Right lobe of liver (tissue), 6 donors: ENCODE data around the gene CLPTM1L. TPM values are rescaled to one million over a fixed set of nuclear protein-coding genes. Genes with fewer than 3 reads are reported as not detected.

ENCODE experiments used
- ATAC-seq, 4 donors: fragments of 200-7000 bp; cut with Tn5 transposase; one replicate each; pipeline ENCODE4 v1.9.1; 2020; ENCODE audit warnings: mild to moderate bottlenecking in 4 of 4, moderate library complexity in 4 of 4
- DNase-seq, 3 donors: peaks; one replicate each; pipeline ENCODE4 v3.0.0-alpha.2; 2020
- H3K27ac ChIP-seq, 3 donors: fragments of 200-600 bp; one replicate each; pipeline ENCODE4 v1.8.0; 2022
- H3K27me3 ChIP-seq, 2 donors: fragments of 200-600 bp; one replicate each; pipeline ENCODE4 v1.8.0; 2022
- H3K36me3 ChIP-seq, 4 donors: fragments of 200-600 bp; sonication (generic) in 1 of 4; one replicate each; pipeline versions ENCODE4 v1.5.1 to v1.8.0; 2017 to 2022; ENCODE audit warnings: control low read depth in 1 of 4
- H3K4me1 ChIP-seq, 4 donors: fragments of 200-600 bp; sonication (generic) in 1 of 4; one replicate each; pipeline versions ENCODE4 v1.5.1 to v1.8.0; 2017 to 2022; ENCODE audit warnings: control low read depth in 1 of 4
- H3K4me3 ChIP-seq, 3 donors: fragments of 200-600 bp; one replicate each; pipeline ENCODE4 v1.8.0; 2022
- H3K9me3 ChIP-seq, 4 donors: fragments of 200-600 bp; sonication (generic) in 1 of 4; one replicate each; pipeline versions ENCODE4 v1.5.1 to v1.8.0; 2017 to 2022; ENCODE audit warnings: control low read depth in 1 of 4
- POLR2A ChIP-seq: fragments of 450-650 bp; IDR thresholded peaks from one replicate; pipeline ENCODE4 v1.6.1; 2017; ENCODE audit warnings: antibody characterized with exemption, mild to moderate bottlenecking
- WGBS: methylation state at CpG from one replicate; pipeline ENCODE4 v1.1.6; 2018; ENCODE audit warnings: low coverage, low lambda C conversion rate; ENCODE audit not compliant: insufficient coverage; ENCODE audit errors: missing lambda C conversion rate; 5-methylcytosine and 5-hydroxymethylcytosine counted together
- intact Hi-C, 2 donors: fragments of 100-400 bp; cut with DNase I; formaldehyde crosslinking; loops; one replicate each; pipeline versions ENCODE4 v1.11.2 to v1.14.1; 2022
- total RNA-seq, 6 experiments: library from RNA; depleted of rRNA in 2 of 6; stranded (reverse); fragments of >200 nt in 2 of 6; fragmentation: NEBNext Ultra II Directional in 3 of 6; extraction: Animal tissue kit (Norgen Biotek cat#: 25700) in 3 of 6; gene quantifications; one replicate each; pipeline versions ENCODE4 v1.1.0 to v1.2.4, GENCODE V29; 2016 to 2023
- TF ChIP-seq, protein P1 (sequence below), 4 donors: fragments of 200-600 bp in 3 of 4; fragments of 450-650 bp in 1 of 4; IDR thresholded peaks; one replicate each; pipeline versions ENCODE4 v1.5.1 to v1.8.0; 2016 to 2022; ENCODE audit warnings: antibody characterized with exemption in 4 of 4, mild to moderate bottlenecking in 2 of 4
- donor health status: DM: no; HTN: yes; CAD: no.
- donor health status: DM: no; HTN: no; CAD: no.
- donor health status: DM: no; HTN: no; CAD: no.
- donor health status: DM: no; HTN: yes; CAD: no.
- donor health status: DM: no; HTN: yes; CAD: no.

CLPTM1L gene
- total RNA-seq, 6 experiments from 2014 or later: 63.8 to 155 (median 128) TPM

GRCh38 chr5:1325191-1325741 is 19.6 kb downstream of the CLPTM1L start:
- DNase-seq (no peak), ATAC-seq (peak in 2 of 4 donors; percentile 16 to 32)
- H3K27me3 ChIP-seq: no peaks in the 10 kb centered on the region
- H3K4me1 ChIP-seq: peaks cover 0 to 3% (median 0%) of the 10 kb centered on the region in 4 donors
- H3K4me3 ChIP-seq: no peak overlapping the region
- no CpG with 5 or more reads among the region's 17 CpGs for WGBS
- peaks cover 0 to 54% (median 33%) of the 10 kb centered on the region in 4 donors for H3K36me3 ChIP-seq
- intact Hi-C loops: no loop called here
- H3K9me3 ChIP-seq: no peaks in the 10 kb centered on the region
- no peak for TF ChIP-seq POLR2A
- TF ChIP-seq, protein P1, sequence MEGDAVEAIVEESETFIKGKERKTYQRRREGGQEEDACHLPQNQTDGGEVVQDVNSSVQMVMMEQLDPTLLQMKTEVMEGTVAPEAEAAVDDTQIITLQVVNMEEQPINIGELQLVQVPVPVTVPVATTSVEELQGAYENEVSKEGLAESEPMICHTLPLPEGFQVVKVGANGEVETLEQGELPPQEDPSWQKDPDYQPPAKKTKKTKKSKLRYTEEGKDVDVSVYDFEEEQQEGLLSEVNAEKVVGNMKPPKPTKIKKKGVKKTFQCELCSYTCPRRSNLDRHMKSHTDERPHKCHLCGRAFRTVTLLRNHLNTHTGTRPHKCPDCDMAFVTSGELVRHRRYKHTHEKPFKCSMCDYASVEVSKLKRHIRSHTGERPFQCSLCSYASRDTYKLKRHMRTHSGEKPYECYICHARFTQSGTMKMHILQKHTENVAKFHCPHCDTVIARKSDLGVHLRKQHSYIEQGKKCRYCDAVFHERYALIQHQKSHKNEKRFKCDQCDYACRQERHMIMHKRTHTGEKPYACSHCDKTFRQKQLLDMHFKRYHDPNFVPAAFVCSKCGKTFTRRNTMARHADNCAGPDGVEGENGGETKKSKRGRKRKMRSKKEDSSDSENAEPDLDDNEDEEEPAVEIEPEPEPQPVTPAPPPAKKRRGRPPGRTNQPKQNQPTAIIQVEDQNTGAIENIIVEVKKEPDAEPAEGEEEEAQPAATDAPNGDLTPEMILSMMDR (IDR thresholded peaks at IDR 0.05): no peak
- H3K27ac ChIP-seq: no peak overlapping the region

GRCh38 chr5:1324719-1325190 is 20.1 kb downstream of the CLPTM1L start:
- Histone ChIP-seq H3K4me1 (no peaks in the 10 kb centered on the region), H3K9me3 (no peaks in the 10 kb centered on the region), H3K27me3 (no peaks in the 10 kb centered on the region), H3K4me3 (no peak overlapping the region), H3K36me3 (peaks cover 0 to 55% (median 35%) of the 10 kb centered on the region in 4 donors), H3K27ac (no peak overlapping the region)
- ATAC-seq: peak; percentile 19 to 47 (median 22)
- WGBS: 0% methylated on average over 1 of the region's 17 CpGs
- no peak for DNase-seq
- intact Hi-C loops: no loop called here
- TF ChIP-seq, protein P1 (IDR thresholded peaks at IDR 0.05): no peak
- no peak for TF ChIP-seq POLR2A

DNA sequence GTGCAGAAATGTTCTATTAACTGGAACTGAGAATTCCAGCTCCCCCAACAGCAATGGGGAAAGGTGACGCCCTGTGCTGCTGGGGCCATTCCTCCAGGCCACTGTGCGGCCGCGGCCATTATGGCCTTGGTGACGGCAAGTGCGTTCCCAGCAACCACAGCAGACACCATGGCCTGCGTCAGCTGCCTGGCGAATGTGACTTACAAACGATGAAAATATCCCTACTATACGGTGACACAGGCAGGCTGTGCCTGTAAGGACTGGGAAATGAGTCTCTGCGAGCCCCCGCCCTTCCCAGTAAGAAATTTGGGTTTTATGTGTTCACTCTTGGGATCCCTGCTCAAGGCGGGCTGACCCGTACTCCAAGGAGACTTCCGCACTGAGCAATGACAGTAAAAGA is 20.6 kb downstream of the CLPTM1L start:
- H3K27me3 ChIP-seq: no peaks in the 10 kb centered on the region
- no CpG with 5 or more reads among the region's 15 CpGs for WGBS
- no peaks in the 10 kb centered on the region for H3K4me1 ChIP-seq
- ATAC-seq: no peak
- H3K4me3 ChIP-seq: no peak overlapping the region
- H3K27ac ChIP-seq: no peak overlapping the region
- TF ChIP-seq POLR2A: no peak
- TF ChIP-seq, protein P1 (IDR thresholded peaks at IDR 0.05): no peak
- no peak for DNase-seq
- H3K9me3 ChIP-seq: no peaks in the 10 kb centered on the region
- intact Hi-C loops: no loop called here
- peaks cover 0 to 59% (median 39%) of the 10 kb centered on the region in 4 donors for H3K36me3 ChIP-seq

- DNase-seq (no peak), ATAC-seq (peak in 1 of 4 donors; percentile 4)
- peaks cover 0 to 62% (median 40%) of the 10 kb centered on the region in 4 donors for H3K36me3 ChIP-seq
- H3K4me3 ChIP-seq: no peak overlapping the region
- H3K27ac ChIP-seq: no peak overlapping the region
- no peaks in the 10 kb centered on the region for H3K27me3 ChIP-seq
- intact Hi-C loops: no loop called here
- H3K4me1 ChIP-seq: no peaks in the 10 kb centered on the region
- H3K9me3 ChIP-seq: no peaks in the 10 kb centered on the region
- TF ChIP-seq POLR2A: no peak
- TF ChIP-seq, protein P1 (IDR thresholded peaks at IDR 0.05): no peak
- WGBS: 98% methylated on average over 8 of the region's 13 CpGs
Observed at GRCh38 chr5:1323803-1324173, 21.1 kb downstream of the CLPTM1L start.
